AG04449 (cell line): ENCODE results near the gene GMCL1.
A peak's percentile ranks its signal among the peaks of the same experiment; 100 is the strongest.

Source experiments
- CTCF ChIA-PET: fragments of 350-600 bp; formaldehyde crosslinking; extraction: SDS; loops from one replicate; lab custom pipeline; 2021; ENCODE audit warnings: antibody characterized with exemption; lab: Yijun Ruan, JAX
- POLR2A ChIA-PET: fragments of 400-600, 350-600 bp; formaldehyde crosslinking; extraction: SDS; loops from one replicate; lab custom pipeline; 2020; ENCODE audit warnings: antibody characterized with exemption, inconsistent platforms; lab: Yijun Ruan, JAX
- DNase-seq: peaks from one replicate; pipeline ENCODE4 v3.0.0-alpha.2; 2010; ENCODE audit warnings: low read depth, low spot score
- H3K4me3 ChIP-seq: 2 replicates; pipeline ENCODE4 v1.5.1; 2011; ENCODE audit warnings: low read depth, mild to moderate bottlenecking, control low read depth, low read length
- CTCF ChIP-seq: IDR thresholded peaks from one replicate; pipeline ENCODE4 v1.5.1; 2011; ENCODE audit warnings: mild to moderate bottlenecking, moderate library complexity, low read length, control low read depth, inconsistent platforms; ENCODE audit not compliant: insufficient read depth; ENCODE audit errors: missing control alignments

The GMCL1 gene

GRCh38 chr2:69786052-69786560, 43.4 kb upstream of the GMCL1 start:
- TF ChIP-seq CTCF = no peak
- no peak overlapping the region for H3K4me3 ChIP-seq
- POLR2A ChIA-PET = no interaction called here
- CTCF ChIA-PET = interaction anchor here (1.1 to 1.2 kb wide), 2 partner anchors 18 to 30 kb away, joined by 5 read pairs; no protein-coding TSS in a partner anchor
- DNase-seq = no peak

GRCh38 chr2:69789175-69789721, 40.2 kb upstream of the GMCL1 start:
- TF ChIP-seq CTCF = no peak
- DNase-seq = peak; percentile 92
- no peak overlapping the region for H3K4me3 ChIP-seq
- POLR2A ChIA-PET = interaction anchor here (0.7 kb wide), 1 partner anchor 10 kb away, joined by 4 read pairs; no protein-coding TSS in a partner anchor
- CTCF ChIA-PET = interaction anchor here (0.7 to 3.1 kb wide), 8 partner anchors 10 to 85 kb away, joined by 3 to 32 read pairs (median 6); no protein-coding TSS in a partner anchor

GRCh38 chr2:69789772-69790600, 39.5 kb upstream of the GMCL1 start:
- CTCF ChIA-PET = interaction anchor here (0.7 to 3.1 kb wide), 9 partner anchors 10 to 85 kb away, joined by 3 to 32 read pairs (median 5); no protein-coding TSS in a partner anchor
- no peak for TF ChIP-seq CTCF
- POLR2A ChIA-PET = interaction anchor here (0.7 kb wide), 1 partner anchor 9 kb away, joined by 4 read pairs; no protein-coding TSS in a partner anchor
- DNase-seq = no peak
- H3K4me3 ChIP-seq = no peak overlapping the region

- POLR2A ChIA-PET = interaction anchor here (1.0 kb wide), 1 partner anchor 37 kb away, joined by 3 read pairs; no protein-coding TSS in a partner anchor
- no peak overlapping the region for H3K4me3 ChIP-seq
- CTCF ChIA-PET = interaction anchor here (1.3 to 3.1 kb wide), 6 partner anchors 9 to 66 kb away, joined by 3 to 32 read pairs (median 7); no protein-coding TSS in a partner anchor
- no peak for DNase-seq
- no peak for TF ChIP-seq CTCF
Observed at GRCh38 chr2:69790601-69790959, 38.9 kb upstream of the GMCL1 start.

GRCh38 chr2:69791045-69791444, 38.4 kb upstream of the GMCL1 start:
- CTCF ChIA-PET = interaction anchor here (1.3 to 3.1 kb wide), 4 partner anchors 10 to 66 kb away, joined by 3 to 32 read pairs (median 12); no protein-coding TSS in a partner anchor
- POLR2A ChIA-PET = interaction anchor here (1.0 kb wide), 1 partner anchor 38 kb away, joined by 3 read pairs; no protein-coding TSS in a partner anchor
- no peak for DNase-seq
- H3K4me3 ChIP-seq = no peak overlapping the region
- TF ChIP-seq CTCF = no peak
